NCI-H2196 treated with DMSO at 0.1 percent for 48 hours (cell line): Measurements from ENCODE around the gene TRIB2.

Experiments
- DNase-seq: peaks from one replicate; lab custom pipeline; 2025; ENCODE audit not compliant: unreplicated experiment; lab: John Stamatoyannopoulos, UW

TRIB2 gene

GRCh38 chr2:12773586-12774394 is 57.1 kb downstream of the TRIB2 start:
- no peak for DNase-seq

- DNase-seq: no peak
Observed at GRCh38 chr2:12774395-12774727, 57.6 kb downstream of the TRIB2 start.

DNA sequence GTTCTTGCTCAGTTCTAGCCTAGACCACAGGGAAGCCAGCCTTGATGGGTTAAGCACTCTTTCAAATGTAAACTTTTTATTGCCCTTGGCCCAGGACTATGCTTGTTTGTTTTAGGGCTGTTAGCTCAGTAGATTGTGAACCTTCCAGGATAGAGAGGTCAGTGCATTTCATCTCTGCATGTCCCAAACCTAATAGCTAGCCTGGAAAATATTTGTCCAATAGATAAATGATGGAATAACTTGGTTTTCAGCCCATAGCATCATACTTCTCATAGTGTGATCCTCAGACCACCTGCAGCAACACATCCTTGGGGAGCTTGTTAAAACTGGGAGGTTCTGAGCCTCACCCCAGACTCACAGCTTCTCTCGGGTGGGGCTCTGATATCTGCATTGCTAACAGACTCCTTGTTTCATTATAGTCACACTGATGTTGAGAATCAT is 59.8 kb downstream of the TRIB2 start:
- DNase-seq: no peak

GRCh38 chr2:12778369-12778768 is 61.6 kb downstream of the TRIB2 start:
- DNase-seq: no peak

DNA sequence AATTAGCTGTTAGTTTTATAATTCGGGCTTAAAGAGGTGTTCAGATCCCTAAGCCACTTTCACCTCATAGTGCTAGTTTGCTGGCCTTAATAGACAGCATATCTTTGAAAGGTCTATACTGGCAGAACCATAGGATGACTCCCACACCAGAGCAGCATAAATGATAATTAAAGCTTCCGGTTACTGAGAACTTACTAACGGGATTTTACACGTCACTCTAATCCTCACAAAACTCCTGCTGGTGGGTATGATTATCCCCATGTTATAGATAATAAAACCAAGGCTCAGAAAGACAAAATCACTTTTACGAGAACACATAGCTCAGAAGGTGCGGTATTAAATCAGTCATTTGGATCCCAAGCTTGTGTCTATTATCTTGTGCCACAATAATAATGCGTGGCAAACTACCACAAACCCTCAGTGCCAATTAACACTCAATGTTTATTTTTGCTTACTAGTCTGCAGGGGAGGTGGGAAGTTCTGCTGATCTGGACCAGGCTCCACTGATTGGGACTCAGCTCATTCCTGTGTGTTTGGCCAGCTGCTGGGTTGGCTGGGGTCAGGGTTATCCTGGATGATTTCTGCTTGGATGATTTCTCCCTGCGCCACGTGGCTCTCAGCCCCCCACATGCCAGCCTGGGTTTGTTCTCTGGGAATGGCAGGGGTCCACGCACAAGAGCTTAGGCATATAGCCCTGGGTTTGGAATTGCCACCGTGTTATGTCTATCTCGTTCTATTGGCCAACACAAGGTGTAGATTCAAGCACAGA is 62.3 kb downstream of the TRIB2 start:
- no peak for DNase-seq

- DNase-seq: no peak
Observed at GRCh38 chr2:12781329-12781728, 64.6 kb downstream of the TRIB2 start.

GRCh38 chr2:12787891-12788801 is 71.4 kb downstream of the TRIB2 start:
- DNase-seq: no peak

- no peak for DNase-seq
Observed at GRCh38 chr2:12791906-12792305, 75.2 kb downstream of the TRIB2 start.
